Measurements from ENCODE around the gene USP17L13.
"Not testable (repeated sequence)": the region's sequence is repeated elsewhere in the genome, so short reads cannot be mapped to it uniquely, and the experiment has no call there.

GRCh38 chr4:9230249-9230648, 5.6 kb downstream of the USP17L13 start:
- not testable (repeated sequence) for TF ChIP-seq CTCF (conservative IDR thresholded peaks at IDR 0.05; ENCODE audit: low read length); EZH2phosphoT487 (IDR thresholded peaks at IDR 0.05; ENCODE audit: borderline replicate concordance, low read depth, low read length)
